Right forelimb (tissue), 1 donor: ENCODE measurements around the gene GRM8.

ENCODE experiments used
- DNase-seq: peaks from one replicate; pipeline ENCODE4 v3.0.0-alpha.2; 2018

GRM8 gene

GRCh38 chr7:126495001-126495400, 757.7 kb downstream of the GRM8 start:
- no peak for DNase-seq

- no peak for DNase-seq
Observed at GRCh38 chr7:126493801-126494200, 758.9 kb downstream of the GRM8 start.

GRCh38 chr7:126489874-126490273, 762.9 kb downstream of the GRM8 start:
- DNase-seq, result no peak

- DNase-seq, result no peak
Observed at GRCh38 chr7:126487728-126488442, 764.9 kb downstream of the GRM8 start.

- no peak for DNase-seq
Observed at GRCh38 chr7:126486806-126487205, 765.9 kb downstream of the GRM8 start.

GRCh38 chr7:126485791-126486190, 767.0 kb downstream of the GRM8 start:
- DNase-seq, result no peak

- no peak for DNase-seq
Observed at GRCh38 chr7:126483972-126484371, 768.8 kb downstream of the GRM8 start.

- no peak for DNase-seq
Observed at GRCh38 chr7:126472825-126473224, 779.9 kb downstream of the GRM8 start.

GRCh38 chr7:126462405-126462804, 790.3 kb downstream of the GRM8 start:
- DNase-seq, result no peak

- no peak for DNase-seq
Observed at GRCh38 chr7:126460664-126461063, 792.1 kb downstream of the GRM8 start.

GRCh38 chr7:126453104-126453503, 799.6 kb downstream of the GRM8 start:
- no peak for DNase-seq

GRCh38 chr7:126450269-126450671, 802.5 kb downstream of the GRM8 start:
- DNase-seq, result no peak

GRCh38 chr7:126449611-126450268, 803.0 kb downstream of the GRM8 start:
- DNase-seq, result no peak

- no peak for DNase-seq
Observed at GRCh38 chr7:126447984-126448383, 804.8 kb downstream of the GRM8 start.

GRCh38 chr7:126445991-126446390, 806.8 kb downstream of the GRM8 start:
- no peak for DNase-seq

GRCh38 chr7:126443951-126444350, 808.8 kb downstream of the GRM8 start:
- DNase-seq, result no peak

- DNase-seq, result no peak
Observed at GRCh38 chr7:126442908-126443307, 809.8 kb downstream of the GRM8 start.

GRCh38 chr7:126441745-126442144, 811.0 kb downstream of the GRM8 start:
- no peak for DNase-seq

GRCh38 chr7:126440542-126440941, 812.2 kb downstream of the GRM8 start:
- no peak for DNase-seq

GRCh38 chr7:126436213-126436868, 816.4 kb downstream of the GRM8 start:
- no peak for DNase-seq

GRCh38 chr7:126426652-126427051, 826.1 kb downstream of the GRM8 start:
- DNase-seq, result no peak

- DNase-seq, result no peak
Observed at GRCh38 chr7:126424985-126425384, 827.8 kb downstream of the GRM8 start.

GRCh38 chr7:126419047-126419446, 833.7 kb downstream of the GRM8 start:
- no peak for DNase-seq

- no peak for DNase-seq
Observed at GRCh38 chr7:126411821-126412383, 840.8 kb downstream of the GRM8 start.
